Kidney (tissue), 14 donors: ENCODE measurements around the gene TLCD2. TPM values are rescaled to one million over a fixed set of nuclear protein-coding genes. Genes with fewer than 3 reads are reported as not detected.
"Not testable (repeated sequence)": the region's sequence is repeated elsewhere in the genome, so short reads cannot be mapped to it uniquely, and the experiment has no call there.

Source experiments
- DNase-seq, 5 donors: peaks; one replicate each; pipeline ENCODE4 v3.0.0-alpha.2; 2013 to 2020
- FAIRE-seq: peaks from 2 replicates; lab custom pipeline; 2012; peaks lifted over from hg19 to GRCh38; lab: Jason Lieb, UNC
- H3K27ac ChIP-seq, 2 donors: one replicate each; pipeline ENCODE4 v1.7.0; 2013; ENCODE audit warnings: low read depth in 2 of 2, low read length in 2 of 2, inconsistent platforms in 1 of 2
- H3K27me3 ChIP-seq: one replicate; pipeline ENCODE4 v1.7.1; 2013; ENCODE audit warnings: low read length, inconsistent platforms; ENCODE audit not compliant: control insufficient read depth, insufficient read depth
- H3K36me3 ChIP-seq, 3 donors: one replicate each; pipeline versions ENCODE4 v1.7.0 to v1.7.1; 2013; ENCODE audit warnings: low read length in 3 of 3, control low read depth in 1 of 3, inconsistent platforms in 1 of 3; ENCODE audit not compliant: insufficient read depth in 3 of 3, control insufficient read depth in 2 of 3
- H3K4me1 ChIP-seq, 3 donors: one replicate each; pipeline versions ENCODE4 v1.7.0 to v1.7.1; 2013; ENCODE audit warnings: low read length in 3 of 3, inconsistent platforms in 1 of 3, low read depth in 1 of 3; ENCODE audit not compliant: control insufficient read depth in 2 of 3, insufficient read depth in 2 of 3
- H3K4me3 ChIP-seq, 3 donors: one replicate each; pipeline versions ENCODE4 v1.7.0 to v1.8.1; 2013; ENCODE audit warnings: low read length in 3 of 3, control low read depth in 1 of 3, inconsistent platforms in 1 of 3
- H3K9ac ChIP-seq, 3 donors: one replicate each; pipeline versions ENCODE4 v1.7.0 to v1.7.1; 2013; ENCODE audit warnings: low read length in 3 of 3, control low read depth in 1 of 3, inconsistent platforms in 1 of 3
- H3K9me3 ChIP-seq, 3 donors: one replicate each; pipeline versions ENCODE4 v1.7.0 to v1.7.1; 2013; ENCODE audit warnings: low read length in 3 of 3, control low read depth in 1 of 3, inconsistent platforms in 1 of 3; ENCODE audit not compliant: control insufficient read depth in 2 of 3, insufficient read depth in 1 of 3
- intact Hi-C: fragments of 100-400 bp; cut with DNase I; formaldehyde crosslinking; loops from one replicate; pipeline ENCODE4 v1.11.1; 2022
- polyA plus RNA-seq: library from polyadenylated mRNA; stranded (reverse); fragments of 350-450 nt; fragmentation: Illumina TruSeq; extraction: RNeasy Lipid Tissue Mini Kit (QIAGEN cat#74804); gene quantifications from one replicate; pipeline ENCODE4 v1.2.3, GENCODE V29; 2014; ENCODE audit warnings: low read depth, low replicate concordance; ENCODE audit not compliant: insufficient read depth
- total RNA-seq: library from RNA; stranded (reverse); fragmentation: NEBNext Ultra II Directional; extraction: Animal tissue kit (Norgen Biotek cat#: 25700); gene quantifications from one replicate; pipeline ENCODE4 v1.2.1, GENCODE V29; 2021
- TF ChIP-seq, protein P1 (sequence below): IDR thresholded peaks from 3 replicates; pipeline ENCODE4 v1.5.1; 2012; ENCODE audit warnings: mild to moderate bottlenecking, moderate library complexity, borderline replicate concordance; ENCODE audit not compliant: insufficient read depth; ENCODE audit errors: extremely low read depth
- donor health status: control.
- donor health status: control.
- donor health status: control.
- donor health status: control.
- donor health status: control.
- donor health status: DM: yes; HTN: yes; CAD: no.
- donor health status: Normal renal cell carcinoma (clear cell type).

The TLCD2 gene
- total and polyA plus RNA-seq, 2 donors from 2014 or later = 1.3 to 6.2 TPM

DNA sequence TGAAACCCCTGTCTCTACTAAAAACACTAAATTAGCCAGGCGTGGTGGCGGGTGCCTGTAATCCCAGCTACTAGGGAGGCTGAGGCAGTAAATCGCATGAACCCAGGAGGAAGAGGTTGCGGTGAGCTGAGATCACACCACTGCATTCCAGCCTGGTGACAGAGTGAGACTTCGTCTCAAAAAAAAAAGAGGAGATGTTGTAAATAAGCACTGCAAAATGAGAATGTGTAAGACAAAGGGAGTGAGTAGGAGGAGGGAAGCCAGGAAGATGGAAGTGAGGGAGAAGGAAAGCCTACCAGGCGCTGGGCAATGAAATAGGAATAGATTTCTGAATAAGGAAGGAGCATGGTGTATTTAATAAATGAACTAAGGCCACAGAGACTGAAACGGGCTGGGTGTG lies 16.8 kb downstream of the TLCD2 start:
- Histone ChIP-seq H3K4me3 (no peak overlapping the region), H3K4me1 (no peaks in the 10 kb centered on the region), H3K27ac (no peak overlapping the region), H3K36me3 (no peaks in the 10 kb centered on the region), H3K9me3 (no peaks in the 10 kb centered on the region), H3K9ac (no peak overlapping the region), H3K27me3 (no peaks in the 10 kb centered on the region)
- intact Hi-C loops = no loop called here
- FAIRE-seq (no peak), DNase-seq (no peak)
- TF ChIP-seq, protein P1, sequence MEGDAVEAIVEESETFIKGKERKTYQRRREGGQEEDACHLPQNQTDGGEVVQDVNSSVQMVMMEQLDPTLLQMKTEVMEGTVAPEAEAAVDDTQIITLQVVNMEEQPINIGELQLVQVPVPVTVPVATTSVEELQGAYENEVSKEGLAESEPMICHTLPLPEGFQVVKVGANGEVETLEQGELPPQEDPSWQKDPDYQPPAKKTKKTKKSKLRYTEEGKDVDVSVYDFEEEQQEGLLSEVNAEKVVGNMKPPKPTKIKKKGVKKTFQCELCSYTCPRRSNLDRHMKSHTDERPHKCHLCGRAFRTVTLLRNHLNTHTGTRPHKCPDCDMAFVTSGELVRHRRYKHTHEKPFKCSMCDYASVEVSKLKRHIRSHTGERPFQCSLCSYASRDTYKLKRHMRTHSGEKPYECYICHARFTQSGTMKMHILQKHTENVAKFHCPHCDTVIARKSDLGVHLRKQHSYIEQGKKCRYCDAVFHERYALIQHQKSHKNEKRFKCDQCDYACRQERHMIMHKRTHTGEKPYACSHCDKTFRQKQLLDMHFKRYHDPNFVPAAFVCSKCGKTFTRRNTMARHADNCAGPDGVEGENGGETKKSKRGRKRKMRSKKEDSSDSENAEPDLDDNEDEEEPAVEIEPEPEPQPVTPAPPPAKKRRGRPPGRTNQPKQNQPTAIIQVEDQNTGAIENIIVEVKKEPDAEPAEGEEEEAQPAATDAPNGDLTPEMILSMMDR = no peak

- no peak for FAIRE-seq
- Histone ChIP-seq H3K9ac (no peak overlapping the region), H3K36me3 (no peaks in the 10 kb centered on the region), H3K27ac (no peak overlapping the region), H3K4me1 (no peaks in the 10 kb centered on the region), H3K4me3 (no peak overlapping the region), H3K27me3 (no peaks in the 10 kb centered on the region), H3K9me3 (no peaks in the 10 kb centered on the region)
- TF ChIP-seq, protein P1 = no peak
- intact Hi-C loops = no loop called here
- no peak for DNase-seq
Measured at GRCh38 chr17:1690544-1691221, 19.5 kb downstream of the TLCD2 start.

GRCh38 chr17:1688405-1688804 lies 21.8 kb downstream of the TLCD2 start:
- H3K9me3 ChIP-seq, H3K27ac ChIP-seq, FAIRE-seq, H3K27me3 ChIP-seq, H3K9ac ChIP-seq, H3K36me3 ChIP-seq, intact Hi-C loops, DNase-seq, H3K4me1 ChIP-seq, H3K4me3 ChIP-seq: not testable (repeated sequence)

- DNase-seq (no peak), FAIRE-seq (no peak)
- H3K9ac ChIP-seq = no peak overlapping the region
- peaks cover 0 to 8% (median 6%) of the 10 kb centered on the region in 3 donors for H3K4me1 ChIP-seq
- intact Hi-C loops = no loop called here
- no peak overlapping the region for H3K27ac ChIP-seq
- H3K9me3 ChIP-seq = no peaks in the 10 kb centered on the region
- H3K27me3 ChIP-seq = no peaks in the 10 kb centered on the region
- TF ChIP-seq, protein P1 = no peak
- H3K36me3 ChIP-seq = peaks cover 8 to 19% (median 16%) of the 10 kb centered on the region in 3 donors
- no peak overlapping the region for H3K4me3 ChIP-seq
Measured at GRCh38 chr17:1686086-1686485, 24.1 kb downstream of the TLCD2 start.
